Upper lobe of left lung (tissue), 4 donors: Measurements from ENCODE around the gene HDAC6.

Experiments used
- EP300 ChIP-seq, 4 donors: sonication (generic); formaldehyde crosslinking; IDR thresholded peaks; one replicate each; pipeline ENCODE4 v1.5.1; 2017; ENCODE audit warnings: antibody characterized with exemption in 4 of 4, control low read depth in 2 of 4
- POLR2A ChIP-seq, 4 donors: fragments of 450-650 bp; IDR thresholded peaks; one replicate each; pipeline ENCODE4 v1.5.1; 2016 to 2017; ENCODE audit warnings: antibody characterized with exemption in 4 of 4, mild to moderate bottlenecking in 2 of 4
- TF ChIP-seq, protein P1 (sequence below), 6 experiments: fragments of 450-650 bp in 4 of 6; fragments of 200-600 bp in 2 of 6; sonication (generic) in 2 of 6; IDR thresholded peaks; one replicate each; pipeline ENCODE4 v1.5.1; 2016 to 2019; ENCODE audit warnings: antibody characterized with exemption in 6 of 6

DNA sequence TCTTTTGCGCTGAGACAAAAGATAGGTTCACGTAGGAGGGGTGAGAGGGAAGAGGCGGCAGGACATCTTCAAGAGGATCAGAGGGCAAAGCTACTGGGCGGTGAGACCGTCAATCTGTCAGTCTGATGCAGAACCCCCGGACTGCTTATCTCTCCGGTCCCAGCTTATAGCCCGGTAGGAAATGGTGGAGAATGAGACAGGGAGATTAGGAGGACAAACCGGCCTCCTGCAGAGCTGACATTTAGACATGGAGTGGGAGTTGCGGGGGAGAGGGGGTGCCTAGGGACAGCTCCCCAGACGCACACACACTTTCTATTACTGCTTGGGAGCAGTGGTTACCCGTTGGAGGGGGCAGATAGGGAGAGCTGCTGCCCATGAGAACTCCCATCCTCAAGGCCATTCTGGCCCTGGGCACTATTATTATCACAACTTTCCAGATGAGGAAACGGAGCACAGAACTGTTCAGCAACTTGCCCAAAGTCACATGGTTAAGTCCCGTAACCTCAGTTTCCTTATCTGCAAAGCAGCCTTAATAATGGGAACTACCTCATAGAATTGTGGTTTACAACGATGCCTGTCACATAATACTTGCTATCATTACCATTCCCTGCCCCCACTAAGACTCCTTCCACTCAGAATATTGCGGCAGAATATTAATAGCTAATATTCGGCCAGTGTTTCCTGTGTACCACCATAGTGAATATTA lies 1.1 kb upstream of the HDAC6 start:
- TF ChIP-seq, protein P1, sequence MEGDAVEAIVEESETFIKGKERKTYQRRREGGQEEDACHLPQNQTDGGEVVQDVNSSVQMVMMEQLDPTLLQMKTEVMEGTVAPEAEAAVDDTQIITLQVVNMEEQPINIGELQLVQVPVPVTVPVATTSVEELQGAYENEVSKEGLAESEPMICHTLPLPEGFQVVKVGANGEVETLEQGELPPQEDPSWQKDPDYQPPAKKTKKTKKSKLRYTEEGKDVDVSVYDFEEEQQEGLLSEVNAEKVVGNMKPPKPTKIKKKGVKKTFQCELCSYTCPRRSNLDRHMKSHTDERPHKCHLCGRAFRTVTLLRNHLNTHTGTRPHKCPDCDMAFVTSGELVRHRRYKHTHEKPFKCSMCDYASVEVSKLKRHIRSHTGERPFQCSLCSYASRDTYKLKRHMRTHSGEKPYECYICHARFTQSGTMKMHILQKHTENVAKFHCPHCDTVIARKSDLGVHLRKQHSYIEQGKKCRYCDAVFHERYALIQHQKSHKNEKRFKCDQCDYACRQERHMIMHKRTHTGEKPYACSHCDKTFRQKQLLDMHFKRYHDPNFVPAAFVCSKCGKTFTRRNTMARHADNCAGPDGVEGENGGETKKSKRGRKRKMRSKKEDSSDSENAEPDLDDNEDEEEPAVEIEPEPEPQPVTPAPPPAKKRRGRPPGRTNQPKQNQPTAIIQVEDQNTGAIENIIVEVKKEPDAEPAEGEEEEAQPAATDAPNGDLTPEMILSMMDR (IDR thresholded peaks at IDR 0.05) = no peak
- TF ChIP-seq POLR2A (IDR thresholded peaks at IDR 0.05) (peak in 1 of 4 donors; percentile 36), EP300 (IDR thresholded peaks at IDR 0.05) (no peak)
